Measurements from ENCODE around the gene CDH4.

CDH4 gene

GRCh38 chr20:61683721-61684120 is 431.7 kb downstream of the CDH4 start:
- no peak for DNase-seq

GRCh38 chr20:61684136-61684535 is 432.1 kb downstream of the CDH4 start:
- no peak for DNase-seq

- no peak for DNase-seq
Measured at GRCh38 chr20:61684583-61685235, 432.6 kb downstream of the CDH4 start.

GRCh38 chr20:61685462-61685861 is 433.4 kb downstream of the CDH4 start:
- DNase-seq: no peak

GRCh38 chr20:61686051-61686936 is 434.2 kb downstream of the CDH4 start:
- no peak for DNase-seq

GRCh38 chr20:61688411-61688810 is 436.4 kb downstream of the CDH4 start:
- DNase-seq: no peak

- DNase-seq: no peak
Measured at GRCh38 chr20:61690150-61690549, 438.1 kb downstream of the CDH4 start.

GRCh38 chr20:61690993-61691838 is 439.2 kb downstream of the CDH4 start:
- no peak for DNase-seq

GRCh38 chr20:61691978-61692377 is 439.9 kb downstream of the CDH4 start:
- no peak for DNase-seq

GRCh38 chr20:61692479-61692878 is 440.4 kb downstream of the CDH4 start:
- no peak for DNase-seq

GRCh38 chr20:61693055-61693600 is 441.1 kb downstream of the CDH4 start:
- no peak for DNase-seq

- DNase-seq: no peak
Measured at GRCh38 chr20:61694682-61695081, 442.6 kb downstream of the CDH4 start.

- DNase-seq: no peak
Measured at GRCh38 chr20:61695741-61696140, 443.7 kb downstream of the CDH4 start.

- DNase-seq: no peak
Measured at GRCh38 chr20:61696181-61696735, 444.2 kb downstream of the CDH4 start.

GRCh38 chr20:61697666-61698597 is 445.9 kb downstream of the CDH4 start:
- no peak for DNase-seq

GRCh38 chr20:61698598-61699494 is 446.8 kb downstream of the CDH4 start:
- no peak for DNase-seq

GRCh38 chr20:61699495-61700374 is 447.7 kb downstream of the CDH4 start:
- DNase-seq: peak; percentile 27

- no peak for DNase-seq
Measured at GRCh38 chr20:61700595-61701140, 448.6 kb downstream of the CDH4 start.

GRCh38 chr20:61701401-61701800 is 449.3 kb downstream of the CDH4 start:
- DNase-seq: no peak

Data from right hindlimb (tissue), 1 donor.